Suprapubic skin (tissue), 4 donors: ENCODE data around the gene MOB3C.

Experiments used
- EP300 ChIP-seq: sonication (generic); formaldehyde crosslinking; IDR thresholded peaks from one replicate; pipeline ENCODE4 v1.6.1; 2017; ENCODE audit warnings: antibody characterized with exemption
- POLR2A ChIP-seq, 2 donors: fragments of 450-650 bp; IDR thresholded peaks; one replicate each; pipeline ENCODE4 v1.6.1; 2017; ENCODE audit warnings: antibody characterized with exemption in 2 of 2, mild to moderate bottlenecking in 2 of 2, moderate library complexity in 2 of 2
- POLR2AphosphoS5 ChIP-seq, 3 donors: sonication (generic); formaldehyde crosslinking; IDR thresholded peaks; one replicate each; pipeline ENCODE4 v1.6.1; 2017; ENCODE audit warnings: antibody characterized with exemption in 3 of 3
- TF ChIP-seq, protein P1 (sequence below), 2 donors: fragments of 200-600 bp in 1 of 2; fragments of 450-650 bp in 1 of 2; sonication (generic) in 1 of 2; IDR thresholded peaks; one replicate each; pipeline ENCODE4 v1.5.1; 2016 to 2019; ENCODE audit warnings: antibody characterized with exemption in 2 of 2, mild to moderate bottlenecking in 1 of 2, moderate library complexity in 1 of 2

DNA sequence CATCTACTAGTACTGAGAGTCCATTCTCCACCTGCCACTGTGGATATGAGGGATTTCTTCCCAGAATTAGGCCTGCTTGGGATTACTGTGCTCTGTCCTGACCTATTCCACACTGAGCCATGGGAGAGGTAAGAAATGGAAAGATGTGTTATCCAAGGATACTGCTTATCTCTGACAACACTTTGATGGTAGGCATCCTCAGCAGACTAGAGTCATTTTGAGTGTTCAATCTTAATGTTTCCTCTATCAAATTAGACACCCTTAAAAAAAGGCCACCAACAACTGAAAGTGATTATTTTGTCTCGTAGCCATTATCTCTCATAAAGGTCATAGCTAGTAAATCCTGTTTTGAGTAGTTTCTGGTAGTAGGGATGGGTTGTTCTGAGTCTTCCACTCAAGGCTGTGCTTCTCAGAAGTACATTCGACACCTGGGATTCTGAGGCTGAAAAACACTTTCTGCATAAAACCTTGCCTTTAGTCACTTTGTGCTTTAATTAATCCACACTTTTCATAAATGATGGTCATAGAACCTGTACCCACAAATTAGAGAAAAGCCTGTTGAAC is 42.8 kb upstream of the MOB3C start:
- no peak for TF ChIP-seq POLR2A (IDR thresholded peaks at IDR 0.05)
- TF ChIP-seq, protein P1, sequence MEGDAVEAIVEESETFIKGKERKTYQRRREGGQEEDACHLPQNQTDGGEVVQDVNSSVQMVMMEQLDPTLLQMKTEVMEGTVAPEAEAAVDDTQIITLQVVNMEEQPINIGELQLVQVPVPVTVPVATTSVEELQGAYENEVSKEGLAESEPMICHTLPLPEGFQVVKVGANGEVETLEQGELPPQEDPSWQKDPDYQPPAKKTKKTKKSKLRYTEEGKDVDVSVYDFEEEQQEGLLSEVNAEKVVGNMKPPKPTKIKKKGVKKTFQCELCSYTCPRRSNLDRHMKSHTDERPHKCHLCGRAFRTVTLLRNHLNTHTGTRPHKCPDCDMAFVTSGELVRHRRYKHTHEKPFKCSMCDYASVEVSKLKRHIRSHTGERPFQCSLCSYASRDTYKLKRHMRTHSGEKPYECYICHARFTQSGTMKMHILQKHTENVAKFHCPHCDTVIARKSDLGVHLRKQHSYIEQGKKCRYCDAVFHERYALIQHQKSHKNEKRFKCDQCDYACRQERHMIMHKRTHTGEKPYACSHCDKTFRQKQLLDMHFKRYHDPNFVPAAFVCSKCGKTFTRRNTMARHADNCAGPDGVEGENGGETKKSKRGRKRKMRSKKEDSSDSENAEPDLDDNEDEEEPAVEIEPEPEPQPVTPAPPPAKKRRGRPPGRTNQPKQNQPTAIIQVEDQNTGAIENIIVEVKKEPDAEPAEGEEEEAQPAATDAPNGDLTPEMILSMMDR (IDR thresholded peaks at IDR 0.05), result no peak
- no peak for TF ChIP-seq EP300
- TF ChIP-seq POLR2AphosphoS5 (IDR thresholded peaks at IDR 0.05), result no peak
